ENCODE results near the gene LDB3.

The LDB3 gene

DNA sequence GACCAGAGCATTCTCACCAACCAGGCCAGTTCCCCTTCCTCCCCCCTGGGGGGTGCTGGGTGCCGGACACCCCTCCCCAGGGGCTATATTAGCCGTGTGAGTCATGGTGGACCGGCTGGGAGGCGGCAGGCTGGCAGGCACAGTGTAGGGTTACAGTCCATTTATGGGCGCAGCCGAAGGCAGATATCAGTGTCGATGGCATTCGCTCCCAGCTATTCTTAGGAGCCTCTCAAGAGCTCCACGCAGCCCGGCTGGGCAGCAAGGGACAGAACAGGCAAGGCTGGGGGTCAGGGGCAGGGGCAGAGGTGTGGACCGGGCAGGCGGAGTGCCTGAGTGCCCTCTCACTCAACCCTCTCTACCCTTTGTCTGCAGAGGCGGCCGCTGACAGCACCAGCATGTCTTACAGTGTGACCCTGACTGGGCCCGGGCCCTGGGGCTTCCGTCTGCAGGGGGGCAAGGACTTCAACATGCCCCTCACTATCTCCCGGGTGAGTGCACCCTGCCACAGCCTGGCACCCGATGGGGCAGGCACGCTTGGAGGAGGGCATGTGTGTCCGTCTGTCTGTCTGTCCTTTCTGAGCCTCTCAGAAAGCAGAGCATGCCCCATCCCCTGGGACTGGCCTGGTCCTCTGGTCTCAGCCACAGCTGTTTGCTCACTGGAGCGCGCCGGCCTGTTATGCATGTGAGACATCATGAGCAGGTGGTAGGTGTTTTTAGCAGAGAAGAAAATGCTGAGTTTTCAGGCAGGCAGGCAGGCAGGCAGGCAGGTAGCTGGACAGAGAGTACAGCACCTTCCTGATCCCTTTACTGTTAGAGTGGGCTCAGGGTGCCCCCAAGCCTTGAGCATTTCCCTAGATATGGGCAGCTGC is at the start of gene LDB3:
TSS of gene LDB3 (plus strand) at position 215 of the 869 bp plus-strand sequence. CDS start at position 396, 181 bp downstream.
- TF ChIP-seq, protein P1, sequence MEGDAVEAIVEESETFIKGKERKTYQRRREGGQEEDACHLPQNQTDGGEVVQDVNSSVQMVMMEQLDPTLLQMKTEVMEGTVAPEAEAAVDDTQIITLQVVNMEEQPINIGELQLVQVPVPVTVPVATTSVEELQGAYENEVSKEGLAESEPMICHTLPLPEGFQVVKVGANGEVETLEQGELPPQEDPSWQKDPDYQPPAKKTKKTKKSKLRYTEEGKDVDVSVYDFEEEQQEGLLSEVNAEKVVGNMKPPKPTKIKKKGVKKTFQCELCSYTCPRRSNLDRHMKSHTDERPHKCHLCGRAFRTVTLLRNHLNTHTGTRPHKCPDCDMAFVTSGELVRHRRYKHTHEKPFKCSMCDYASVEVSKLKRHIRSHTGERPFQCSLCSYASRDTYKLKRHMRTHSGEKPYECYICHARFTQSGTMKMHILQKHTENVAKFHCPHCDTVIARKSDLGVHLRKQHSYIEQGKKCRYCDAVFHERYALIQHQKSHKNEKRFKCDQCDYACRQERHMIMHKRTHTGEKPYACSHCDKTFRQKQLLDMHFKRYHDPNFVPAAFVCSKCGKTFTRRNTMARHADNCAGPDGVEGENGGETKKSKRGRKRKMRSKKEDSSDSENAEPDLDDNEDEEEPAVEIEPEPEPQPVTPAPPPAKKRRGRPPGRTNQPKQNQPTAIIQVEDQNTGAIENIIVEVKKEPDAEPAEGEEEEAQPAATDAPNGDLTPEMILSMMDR (conservative IDR thresholded peaks at IDR 0.05; ENCODE audit: control insufficient read depth, insufficient read depth, low read depth, low read length): no peak
- no peak for DNase-seq (ENCODE audit: low read depth)
- no peak within 1 kb of the TSS for H3K4me3 ChIP-seq (ENCODE audit: control insufficient read depth, low read depth, low read length)

- TF ChIP-seq, protein P1 (conservative IDR thresholded peaks at IDR 0.05; ENCODE audit: control insufficient read depth, insufficient read depth, low read depth, low read length): no peak
- no peak for DNase-seq (ENCODE audit: low read depth)
- no peak overlapping the region for H3K4me3 ChIP-seq (ENCODE audit: control insufficient read depth, low read depth, low read length)
Measured at GRCh38 chr10:86628311-86628710, 40.0 kb upstream of the LDB3 start.

DNA sequence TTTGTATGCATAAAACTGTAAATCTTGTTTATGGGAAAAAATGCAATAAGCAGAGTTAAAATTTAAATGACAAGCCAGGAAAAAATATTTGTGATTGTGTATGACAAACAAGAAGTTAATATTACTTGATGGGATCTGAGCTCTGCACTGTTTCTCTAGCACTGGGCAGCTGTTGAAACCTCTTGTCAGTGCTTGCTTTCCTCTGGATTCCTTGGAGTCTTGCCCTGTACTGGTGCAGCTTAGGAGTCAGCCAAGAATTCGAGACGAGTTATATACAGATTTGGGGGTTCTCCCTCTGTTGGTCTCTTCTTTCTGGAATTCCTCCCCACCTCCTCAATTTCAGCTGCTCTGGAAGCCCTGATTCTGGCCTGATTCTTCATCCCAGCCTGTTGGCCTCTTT is 38.2 kb upstream of the LDB3 start:
- no peak for DNase-seq (ENCODE audit: low read depth)
- H3K4me3 ChIP-seq (ENCODE audit: control insufficient read depth, low read depth, low read length): no peak overlapping the region
- TF ChIP-seq, protein P1 (conservative IDR thresholded peaks at IDR 0.05; ENCODE audit: control insufficient read depth, insufficient read depth, low read depth, low read length): no peak

GRCh38 chr10:86632009-86632800 is 36.1 kb upstream of the LDB3 start:
- TF ChIP-seq, protein P1 (conservative IDR thresholded peaks at IDR 0.05; ENCODE audit: control insufficient read depth, insufficient read depth, low read depth, low read length): no peak
- DNase-seq (ENCODE audit: low read depth): peak; percentile 14
- peak overlapping the region; percentile 33 for H3K4me3 ChIP-seq (ENCODE audit: control insufficient read depth, low read depth, low read length)

GRCh38 chr10:86632951-86633350 is 35.4 kb upstream of the LDB3 start:
- TF ChIP-seq, protein P1 (conservative IDR thresholded peaks at IDR 0.05; ENCODE audit: control insufficient read depth, insufficient read depth, low read depth, low read length): no peak
- no peak for DNase-seq (ENCODE audit: low read depth)
- H3K4me3 ChIP-seq (ENCODE audit: control insufficient read depth, low read depth, low read length): no peak overlapping the region

DNA sequence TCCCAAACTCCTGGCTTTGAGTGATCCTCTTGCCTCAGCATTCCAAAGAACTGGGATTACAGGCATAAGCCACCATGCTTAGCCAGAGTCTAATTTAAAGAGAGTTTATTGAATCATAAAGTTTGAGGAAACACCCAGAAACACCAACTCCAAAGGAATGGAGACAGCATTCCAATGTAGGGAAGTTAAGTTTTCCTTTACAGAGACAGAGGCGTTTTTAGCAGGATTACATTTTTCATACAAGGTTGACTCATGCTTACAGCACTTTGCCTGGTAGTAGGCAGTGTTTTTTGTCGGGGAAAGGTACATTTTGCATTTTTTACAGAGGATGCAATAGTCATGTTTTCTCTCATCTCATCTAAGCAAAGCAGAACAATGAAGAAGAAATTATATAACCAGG is 32.9 kb upstream of the LDB3 start:
- peak; percentile 63 for DNase-seq (ENCODE audit: low read depth)
- TF ChIP-seq, protein P1 (conservative IDR thresholded peaks at IDR 0.05; ENCODE audit: control insufficient read depth, insufficient read depth, low read depth, low read length): no peak
- no peak overlapping the region for H3K4me3 ChIP-seq (ENCODE audit: control insufficient read depth, low read depth, low read length)

All from fibroblast of mammary gland (primary cell).